Parathyroid adenoma (tissue), 2 donors: ENCODE results near the gene FFAR4.
A peak's percentile ranks its signal among the peaks of the same experiment; 100 is the strongest.

Experiments used
- H2AFZ ChIP-seq: fragments of 300-600 bp; sonication (generic); one replicate; pipeline ENCODE4 v1.7.0; 2017; ENCODE audit warnings: antibody characterized with exemption, mild to moderate bottlenecking
- H3K27ac ChIP-seq: fragments of 300-600 bp; sonication (generic); one replicate; pipeline ENCODE4 v1.7.0; 2017
- H3K27me3 ChIP-seq: fragments of 300-600 bp; sonication (generic); one replicate; pipeline ENCODE4 v1.7.0; 2017; ENCODE audit warnings: low read length; ENCODE audit not compliant: control insufficient read depth, insufficient read depth
- H3K36me3 ChIP-seq: fragments of 300-600 bp; sonication (generic); one replicate; pipeline ENCODE4 v1.7.0; 2017; ENCODE audit warnings: low read length; ENCODE audit not compliant: control insufficient read depth, insufficient read depth
- H3K4me1 ChIP-seq: fragments of 300-600 bp; sonication (generic); one replicate; pipeline ENCODE4 v1.7.0; 2017; ENCODE audit warnings: control low read depth
- H3K4me2 ChIP-seq: fragments of 300-600 bp; sonication (generic); one replicate; pipeline ENCODE4 v1.7.0; 2017; ENCODE audit warnings: low read length
- H3K4me3 ChIP-seq: fragments of 300-600 bp; sonication (generic); one replicate; pipeline ENCODE4 v1.7.0; 2017; ENCODE audit warnings: low read depth, low read length
- H3K79me2 ChIP-seq: fragments of 300-600 bp; sonication (generic); one replicate; pipeline ENCODE4 v1.7.0; 2017; ENCODE audit warnings: control low read depth
- H3K9ac ChIP-seq: fragments of 300-600 bp; sonication (generic); one replicate; pipeline ENCODE4 v1.7.0; 2017; ENCODE audit warnings: mild to moderate bottlenecking
- H3K9me3 ChIP-seq: fragments of 300-600 bp; sonication (generic); one replicate; pipeline ENCODE4 v1.7.0; 2017; ENCODE audit warnings: low read length; ENCODE audit not compliant: control insufficient read depth
- CTCF ChIP-seq: fragments of 300-600 bp; sonication (generic); IDR thresholded peaks from one replicate; pipeline ENCODE4 v1.7.0; 2017; ENCODE audit warnings: antibody characterized with exemption, mild to moderate bottlenecking
- donor health status: primary hyperparathyroidism.

The FFAR4 gene

GRCh38 chr10:93568105-93568390 lies 1.6 kb downstream of the FFAR4 start:
- H3K4me1 ChIP-seq: no peaks in the 10 kb centered on the region
- H3K9ac ChIP-seq: no peak overlapping the region
- H3K79me2 ChIP-seq: no peaks in the 10 kb centered on the region
- H3K4me3 ChIP-seq: no peak overlapping the region
- no peak for TF ChIP-seq CTCF
- H3K27ac ChIP-seq: no peak overlapping the region
- H3K4me2 ChIP-seq: peak overlapping the region; percentile 22
- no peaks in the 10 kb centered on the region for H3K9me3 ChIP-seq
- H3K36me3 ChIP-seq: no peaks in the 10 kb centered on the region
- H3K27me3 ChIP-seq: no peaks in the 10 kb centered on the region
- H2AFZ ChIP-seq: no peak overlapping the region

- Histone ChIP-seq H3K9me3 (no peaks in the 10 kb centered on the region), H3K4me2 (no peak overlapping the region), H3K27me3 (no peaks in the 10 kb centered on the region), H3K79me2 (no peaks in the 10 kb centered on the region), H3K36me3 (no peaks in the 10 kb centered on the region), H3K27ac (no peak overlapping the region), H3K4me3 (no peak overlapping the region), H3K4me1 (no peaks in the 10 kb centered on the region), H3K9ac (no peak overlapping the region), H2AFZ (no peak overlapping the region)
- TF ChIP-seq CTCF: no peak
These were observed 3.9 kb downstream of the FFAR4 start for GRCh38 chr10:93570383-93570782.

- Histone ChIP-seq H3K4me3 (no peak overlapping the region), H3K36me3 (no peaks in the 10 kb centered on the region), H3K9me3 (no peaks in the 10 kb centered on the region), H3K4me1 (no peaks in the 10 kb centered on the region), H3K9ac (no peak overlapping the region), H3K4me2 (no peak overlapping the region), H2AFZ (no peak overlapping the region), H3K27ac (no peak overlapping the region), H3K79me2 (no peaks in the 10 kb centered on the region), H3K27me3 (no peaks in the 10 kb centered on the region)
- no peak for TF ChIP-seq CTCF
These were observed 6.1 kb downstream of the FFAR4 start for GRCh38 chr10:93572606-93573005.

- no peak for TF ChIP-seq CTCF
- Histone ChIP-seq H3K79me2 (no peaks in the 10 kb centered on the region), H3K27me3 (no peaks in the 10 kb centered on the region), H3K4me3 (no peak overlapping the region), H3K9me3 (no peaks in the 10 kb centered on the region), H3K4me2 (no peak overlapping the region), H3K9ac (no peak overlapping the region), H3K27ac (no peak overlapping the region), H2AFZ (no peak overlapping the region), H3K4me1 (no peaks in the 10 kb centered on the region), H3K36me3 (no peaks in the 10 kb centered on the region)
These were observed 6.8 kb downstream of the FFAR4 start for GRCh38 chr10:93573051-93573909.

DNA sequence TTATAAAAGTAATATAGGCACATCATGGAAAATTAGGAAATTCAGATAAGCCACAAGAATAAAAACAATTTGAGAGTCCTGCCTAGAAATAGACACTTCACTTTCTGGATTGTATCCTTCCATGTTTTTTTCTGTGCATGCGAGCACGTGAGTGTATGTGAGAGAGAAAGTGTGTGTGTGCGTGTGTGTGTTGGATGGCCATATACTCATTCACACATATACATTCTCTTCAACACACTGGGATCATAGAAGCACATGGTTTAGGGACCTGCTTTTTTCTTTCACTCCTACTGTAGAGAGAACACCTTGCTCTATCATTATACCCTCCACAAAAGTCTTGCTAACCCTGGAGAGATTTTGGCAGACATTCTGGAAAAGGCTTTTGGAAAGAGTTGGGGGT lies 7.5 kb downstream of the FFAR4 start:
- H3K9ac ChIP-seq: no peak overlapping the region

More for the DNA sequence above, 7.5 kb downstream of the FFAR4 start:
- Histone ChIP-seq H3K4me3 (no peak overlapping the region), H3K9me3 (no peaks in the 10 kb centered on the region), H3K79me2 (no peaks in the 10 kb centered on the region), H3K36me3 (no peaks in the 10 kb centered on the region), H2AFZ (no peak overlapping the region), H3K4me1 (no peaks in the 10 kb centered on the region), H3K27ac (no peak overlapping the region), H3K4me2 (no peak overlapping the region), H3K27me3 (no peaks in the 10 kb centered on the region)
- TF ChIP-seq CTCF: no peak
